GM03348 (cell line): ENCODE data around the gene KAZN.

Source experiments
- DNase-seq: peaks from one replicate; pipeline ENCODE4 v3.0.0; 2012; ENCODE audit warnings: low spot score

KAZN gene

DNA sequence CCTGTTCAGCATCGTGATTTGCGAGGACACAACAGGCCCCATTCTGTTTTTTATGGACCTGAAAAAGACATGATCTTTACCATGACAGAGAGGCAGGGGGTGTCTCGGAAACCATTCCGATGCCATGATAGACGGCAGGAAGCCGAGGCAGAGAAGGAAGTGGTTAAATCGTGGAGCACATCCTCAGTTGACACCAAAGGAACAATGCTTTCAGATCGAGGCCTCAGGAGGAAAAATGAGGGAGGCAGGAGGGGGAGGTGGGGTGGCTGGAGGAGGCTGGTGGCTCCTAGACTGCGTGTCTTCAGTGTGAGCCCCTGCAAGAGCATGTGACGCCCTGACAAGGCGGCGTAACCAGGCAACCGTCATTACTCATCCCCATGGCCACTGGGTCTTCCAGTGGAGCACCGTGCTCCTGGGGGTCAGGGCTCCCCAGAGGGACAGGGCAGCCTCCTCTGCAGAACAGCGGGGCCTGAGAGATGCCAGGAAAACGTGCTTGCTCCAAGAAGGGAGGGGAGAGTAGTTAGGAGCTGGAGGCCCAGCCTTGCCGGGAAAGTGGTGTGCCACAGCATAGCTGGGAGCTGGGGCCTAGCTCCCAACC is 382.2 kb downstream of the KAZN start:
- DNase-seq, result no peak

- DNase-seq, result no peak
Measured at GRCh38 chr1:14982029-14982428, 383.5 kb downstream of the KAZN start.

DNA sequence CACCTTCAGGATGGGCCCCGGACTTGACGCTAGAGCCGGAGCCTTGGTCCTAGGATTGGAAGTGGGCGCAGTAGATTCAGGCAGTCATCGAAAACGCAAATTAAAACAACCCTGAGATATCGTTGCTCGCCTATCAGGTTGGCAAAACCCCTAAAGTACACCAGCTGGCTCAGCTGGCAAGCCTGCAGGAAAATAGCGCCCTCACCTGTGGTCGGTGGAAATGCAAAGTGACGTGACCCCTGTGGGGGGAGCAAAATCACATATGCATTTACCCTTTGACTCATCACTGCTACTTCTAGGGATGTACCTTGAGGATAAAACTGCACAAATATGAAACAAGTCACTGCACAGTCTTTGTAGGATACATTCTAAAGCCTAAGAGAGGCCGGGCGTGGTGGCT is 384.8 kb downstream of the KAZN start:
- DNase-seq, result no peak

DNA sequence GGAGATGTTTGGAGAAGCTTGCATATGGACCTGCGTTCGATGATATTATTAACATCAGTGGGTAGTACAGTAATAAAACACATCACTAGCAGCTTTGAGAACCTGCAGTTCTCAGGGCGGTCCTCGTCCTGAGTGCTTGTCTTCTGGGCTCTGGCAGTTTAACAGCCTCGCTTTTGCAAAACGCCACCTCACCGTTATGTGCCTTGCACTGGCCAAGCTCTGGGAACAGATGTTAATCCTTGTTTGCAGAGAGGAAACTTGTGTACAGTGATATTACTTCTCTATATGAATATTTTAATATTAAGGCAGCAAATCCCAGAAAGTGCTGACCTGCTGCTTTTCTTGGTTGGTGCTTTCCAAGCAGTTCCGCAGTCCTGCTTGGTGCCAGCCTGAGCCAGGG is 387.7 kb downstream of the KAZN start:
- DNase-seq, result no peak

DNA sequence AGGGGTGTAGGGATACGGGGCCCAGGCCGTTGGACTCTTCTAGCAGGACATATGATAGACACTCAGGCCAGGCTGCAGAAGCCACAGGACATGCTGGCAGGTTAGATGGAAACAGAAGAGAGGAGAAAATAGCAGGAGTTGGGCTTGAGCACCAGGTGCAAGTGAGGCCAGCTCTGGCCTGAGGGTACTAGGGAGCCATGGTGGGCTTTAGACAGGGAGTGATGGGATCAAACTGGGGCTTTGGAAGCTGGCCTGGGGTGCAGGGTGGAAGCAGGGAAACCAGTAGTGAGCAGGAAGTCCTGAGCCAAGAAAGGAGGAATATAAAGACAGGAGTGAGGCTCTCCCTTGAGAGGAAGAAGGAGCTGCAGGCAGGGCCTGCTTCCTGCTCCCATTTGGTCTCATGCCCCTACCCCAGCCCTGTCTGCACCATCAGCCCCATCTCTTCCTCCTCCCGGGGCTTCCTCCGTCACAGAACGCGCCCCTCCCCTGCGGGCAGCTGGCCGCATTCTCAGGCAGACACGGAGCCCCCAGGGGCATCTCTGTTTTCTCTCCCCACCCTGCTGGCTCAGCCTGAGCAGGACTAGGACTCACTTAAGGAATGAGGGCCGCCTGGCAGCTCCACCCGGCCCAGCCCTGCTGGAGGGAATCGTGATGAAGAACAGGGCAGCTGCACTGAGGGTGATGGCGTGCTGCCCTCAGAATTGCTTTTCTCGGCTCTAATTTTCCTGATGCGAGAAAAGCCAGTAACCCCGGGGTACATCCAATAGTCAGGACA is 389.5 kb downstream of the KAZN start:
- DNase-seq, result peak; percentile 35

DNA sequence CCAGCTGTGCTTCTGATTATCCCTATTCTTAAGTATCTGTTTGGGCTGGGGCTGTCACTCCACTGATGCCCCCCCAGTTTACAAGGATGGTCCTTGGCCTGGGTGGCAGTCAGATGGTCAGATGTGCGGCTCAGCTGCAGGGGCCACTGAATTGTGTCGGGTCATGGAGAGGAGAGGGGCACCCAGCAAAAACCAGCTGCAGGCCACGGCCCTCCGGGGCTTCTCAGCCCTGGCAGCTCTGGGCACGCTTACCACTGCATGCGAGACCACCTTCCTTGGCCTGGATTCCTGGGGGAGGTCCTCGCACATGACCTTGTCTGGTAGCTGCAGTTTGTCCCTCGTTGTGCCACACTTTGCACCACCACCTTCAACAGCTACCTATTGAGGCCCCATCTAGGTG is 390.2 kb downstream of the KAZN start:
- DNase-seq, result no peak

- DNase-seq, result no peak
Measured at GRCh38 chr1:14989931-14990728, 391.6 kb downstream of the KAZN start.

- DNase-seq, result no peak
Measured at GRCh38 chr1:14993414-14993813, 394.9 kb downstream of the KAZN start.

DNA sequence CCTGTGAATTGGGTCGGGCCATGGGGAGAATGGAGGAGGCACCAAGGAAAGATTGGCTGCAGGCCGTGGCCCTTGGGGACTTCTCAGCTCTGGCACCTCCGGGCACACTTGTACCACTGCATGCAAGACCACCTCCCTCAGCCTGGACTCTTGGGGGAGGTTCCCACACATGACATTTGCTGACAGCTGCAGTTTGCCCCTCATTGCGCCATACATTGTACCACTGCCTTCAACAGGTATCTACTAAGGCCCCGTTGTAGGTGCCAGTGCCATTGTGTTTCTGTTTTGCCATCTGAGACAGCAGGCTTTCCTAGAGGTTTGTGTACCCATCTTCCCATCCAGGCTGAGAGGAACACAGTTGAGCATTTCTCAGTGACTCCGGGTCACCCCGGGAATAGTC is 395.7 kb downstream of the KAZN start:
- no peak for DNase-seq

DNA sequence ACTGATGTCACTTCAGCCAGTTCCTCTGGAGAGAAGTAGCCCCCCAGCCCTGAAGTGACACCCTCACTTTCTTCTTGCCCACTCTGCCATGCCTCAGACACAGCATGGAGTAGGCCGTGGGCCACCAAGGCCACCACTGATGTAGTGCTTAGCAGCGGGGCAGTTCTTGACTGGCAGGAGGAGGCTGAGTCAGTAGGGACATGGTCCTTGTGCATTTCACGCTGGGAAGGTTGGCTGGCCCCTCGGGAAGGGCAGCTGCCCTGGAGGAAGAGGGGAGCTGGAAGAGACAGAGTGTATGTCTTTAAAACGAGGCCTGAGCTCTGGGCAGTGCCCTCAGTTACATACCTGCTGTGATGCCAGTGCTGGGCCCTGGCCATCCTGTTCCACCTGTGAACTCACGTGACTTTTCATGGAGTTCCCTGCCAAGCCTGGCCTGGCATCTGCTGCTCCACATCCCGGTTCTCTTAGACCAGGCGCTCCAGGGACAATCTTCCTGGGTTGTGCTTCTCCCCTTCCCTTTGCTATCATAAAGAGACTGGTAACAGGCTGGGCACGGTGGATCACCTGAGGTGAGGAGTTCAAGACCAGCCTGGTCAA is 396.5 kb downstream of the KAZN start:
- DNase-seq, result no peak

GRCh38 chr1:14996133-14997050 is 397.9 kb downstream of the KAZN start:
- DNase-seq, result peak; percentile 81

- DNase-seq, result peak; percentile 49
Measured at GRCh38 chr1:14997646-14998276, 399.3 kb downstream of the KAZN start.

DNA sequence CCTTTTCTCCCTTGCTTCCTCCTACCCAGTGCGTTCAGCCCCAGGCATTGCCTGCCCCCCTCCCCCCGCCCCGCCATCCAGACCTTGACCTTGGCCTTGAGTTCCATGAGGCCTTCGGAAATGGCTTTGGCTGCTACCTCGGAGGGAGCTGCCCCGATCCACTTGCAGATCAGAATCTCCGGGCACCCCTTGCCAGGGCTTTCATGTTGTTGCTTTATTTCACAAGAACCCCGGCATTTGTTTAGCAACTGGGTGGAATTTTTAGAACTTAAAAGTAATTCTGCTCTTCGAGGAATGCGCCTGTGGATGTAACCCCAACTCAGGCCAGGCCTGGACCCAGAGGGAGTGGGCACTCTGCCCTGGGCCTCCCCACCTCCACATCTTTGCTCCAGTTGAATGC is 401.0 kb downstream of the KAZN start:
- no peak for DNase-seq

GRCh38 chr1:15000030-15000429 is 401.5 kb downstream of the KAZN start:
- DNase-seq, result no peak

DNA sequence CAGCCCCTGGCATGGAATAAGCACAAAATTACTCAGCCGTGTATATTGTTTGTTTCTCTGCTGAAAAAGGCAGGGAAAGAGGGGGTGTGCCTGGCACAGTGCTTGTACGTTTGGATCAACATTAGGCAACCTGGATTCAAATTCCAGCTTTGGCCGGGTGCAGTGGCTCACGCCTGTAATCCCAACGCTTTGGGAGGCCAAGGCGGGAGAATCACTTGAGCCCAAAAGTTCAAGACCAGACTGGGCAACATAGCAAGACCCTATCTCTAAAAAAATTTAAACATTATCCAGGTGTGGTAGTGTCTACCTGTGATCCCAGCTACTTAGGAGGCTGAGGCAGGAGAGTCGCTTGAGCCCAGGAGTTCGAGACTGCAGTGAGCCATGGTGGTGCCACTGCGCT is 402.2 kb downstream of the KAZN start:
- no peak for DNase-seq

DNA sequence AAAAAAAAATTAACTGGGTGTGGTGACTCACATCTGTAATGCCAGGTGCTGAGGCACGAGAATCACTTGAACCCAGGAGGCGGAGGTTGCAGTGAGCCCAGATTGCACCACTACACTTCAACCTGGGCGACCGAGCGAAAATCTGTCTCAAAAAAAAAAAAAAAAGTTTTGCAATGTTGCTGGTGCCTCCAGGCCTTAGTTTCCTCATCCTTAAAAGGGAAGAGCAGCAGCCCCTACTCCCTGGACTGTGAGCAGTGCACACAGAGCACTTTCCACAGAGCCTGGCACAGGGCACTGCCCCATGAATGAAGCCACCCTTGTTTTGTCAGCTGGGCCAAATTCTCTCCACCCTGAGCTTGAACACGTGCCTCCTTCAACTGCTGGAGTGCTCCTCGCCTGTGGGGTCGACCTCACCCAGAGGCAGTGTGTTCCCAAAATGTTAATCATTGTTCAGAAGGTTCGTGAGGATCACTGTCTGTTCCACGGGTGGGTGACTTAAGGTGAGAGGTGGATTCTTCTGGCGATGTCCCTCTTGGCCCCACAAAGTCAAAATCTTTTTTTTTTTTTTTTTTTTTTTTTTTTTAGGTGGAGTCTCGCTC is 402.9 kb downstream of the KAZN start:
- no peak for DNase-seq

DNA sequence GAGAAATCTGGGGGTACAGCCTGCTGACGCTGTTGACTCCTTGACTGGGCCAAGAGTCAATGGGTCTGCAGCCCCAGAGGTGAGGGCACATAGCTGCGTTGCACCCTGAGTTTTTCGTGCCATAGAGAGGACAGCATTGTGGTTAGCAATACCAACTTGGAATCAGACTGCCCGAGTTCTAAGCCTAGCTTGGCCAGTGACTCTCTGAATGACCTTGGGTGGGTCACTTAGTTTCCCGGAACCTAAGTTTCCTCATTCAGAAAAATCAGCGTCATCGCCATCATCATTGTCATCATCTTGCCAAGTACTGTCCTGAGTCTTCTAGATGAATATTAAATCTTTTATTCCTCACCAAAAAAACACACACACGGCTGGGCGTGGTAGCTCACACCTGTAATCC is 403.8 kb downstream of the KAZN start:
- no peak for DNase-seq

- no peak for DNase-seq
Measured at GRCh38 chr1:15004396-15004795, 405.9 kb downstream of the KAZN start.

DNA sequence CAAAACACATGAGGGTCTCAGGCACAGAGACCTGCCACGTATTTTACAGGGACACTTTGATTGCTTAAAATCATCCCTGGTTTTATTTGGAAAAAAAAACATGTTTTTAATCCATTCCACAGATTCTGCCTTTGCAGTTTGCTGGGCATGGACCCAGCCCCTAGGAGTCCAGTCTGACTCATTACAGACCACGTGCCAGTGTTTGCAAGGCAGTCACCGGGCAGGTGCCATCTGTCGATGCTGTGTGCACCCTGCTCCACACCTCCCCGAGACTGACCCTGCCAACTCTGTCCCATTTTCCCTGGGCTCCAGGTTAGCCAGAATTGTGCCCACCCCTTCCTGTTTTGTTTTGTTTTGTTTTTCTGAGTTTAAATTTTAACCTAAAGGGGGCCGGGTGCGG is 406.6 kb downstream of the KAZN start:
- peak; percentile 58 for DNase-seq

DNA sequence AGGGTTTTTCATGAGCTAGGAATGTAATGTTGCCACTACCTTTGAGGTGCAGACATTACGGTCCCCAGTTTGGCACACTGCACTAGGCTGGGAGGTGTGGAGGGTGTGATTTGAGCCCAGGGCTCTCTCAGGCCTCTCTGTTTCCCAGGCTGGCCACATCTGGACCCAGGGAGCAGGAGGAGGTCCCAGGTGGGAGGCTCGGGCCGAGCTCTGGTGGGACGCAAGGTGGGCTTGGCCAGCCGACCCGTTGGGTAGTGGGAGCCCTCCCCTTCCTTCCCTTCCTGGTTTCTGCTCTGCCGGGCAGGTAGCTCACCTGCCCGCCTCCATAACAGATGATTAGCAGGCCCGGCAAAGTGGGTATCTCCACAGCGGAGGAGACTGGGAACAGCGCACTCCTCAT is 408.9 kb downstream of the KAZN start:
- DNase-seq, result no peak

- no peak for DNase-seq
Measured at GRCh38 chr1:15007842-15008241, 409.4 kb downstream of the KAZN start.
